Upper lobe of left lung (tissue), 4 donors: Measurements from ENCODE around the gene TENM4.

Source experiments
- CTCF ChIP-seq, 6 experiments: fragments of 450-650 bp in 4 of 6; fragments of 200-600 bp in 2 of 6; sonication (generic) in 2 of 6; IDR thresholded peaks; one replicate each; pipeline ENCODE4 v1.5.1; 2016 to 2019; ENCODE audit warnings: antibody characterized with exemption in 6 of 6
- EP300 ChIP-seq, 4 donors: sonication (generic); formaldehyde crosslinking; IDR thresholded peaks; one replicate each; pipeline ENCODE4 v1.5.1; 2017; ENCODE audit warnings: antibody characterized with exemption in 4 of 4, control low read depth in 2 of 4
- POLR2A ChIP-seq, 4 donors: fragments of 450-650 bp; IDR thresholded peaks; one replicate each; pipeline ENCODE4 v1.5.1; 2016 to 2017; ENCODE audit warnings: antibody characterized with exemption in 4 of 4, mild to moderate bottlenecking in 2 of 4
- POLR2AphosphoS5 ChIP-seq, 2 donors: sonication (generic); formaldehyde crosslinking; IDR thresholded peaks; one replicate each; pipeline ENCODE4 v1.5.1; 2017; ENCODE audit warnings: antibody characterized with exemption in 2 of 2

- TF ChIP-seq CTCF (IDR thresholded peaks at IDR 0.05) (no peak), POLR2A (IDR thresholded peaks at IDR 0.05) (no peak), EP300 (IDR thresholded peaks at IDR 0.05) (no peak), POLR2AphosphoS5 (IDR thresholded peaks at IDR 0.05) (no peak)
Measured at GRCh38 chr11:78662811-78663210, 778.0 kb downstream of the TENM4 start.
